ENCODE results near the gene FOXA3. TPM values are rescaled to one million over a fixed set of nuclear protein-coding genes. Genes with fewer than 3 reads are reported as not detected.

FOXA3 gene
- total RNA-seq, 4 donors from 2014 or later = not detected

- Histone ChIP-seq H3K4me3 (no peak overlapping the region), H3K27me3 (peaks cover 0 to 7% (median 0%) of the 10 kb centered on the region in 4 donors), H3K9me3 (no peaks in the 10 kb centered on the region), H3K36me3 (no peaks in the 10 kb centered on the region), H3K4me1 (no peaks in the 10 kb centered on the region), H3K27ac (replicated peaks in 1 of 4) (no peak overlapping the region)
- intact Hi-C loops (cut with DNase I) = no loop called here
- TF ChIP-seq POLR2AphosphoS5 (IDR thresholded peaks at IDR 0.05) (no peak), EP300 (IDR thresholded peaks at IDR 0.05) (no peak)
- WGBS = 82% methylated on average over 5 of the region's 5 CpGs
- no peak for DNase-seq (ENCODE audit: extremely low spot score)
These were observed 6.7 kb downstream of the FOXA3 start for GRCh38 chr19:45870798-45871197.

- Histone ChIP-seq H3K36me3 (no peaks in the 10 kb centered on the region), H3K27me3 (peaks cover 0 to under 1% (median 0%) of the 10 kb centered on the region in 4 donors), H3K9me3 (no peaks in the 10 kb centered on the region), H3K4me3 (no peak overlapping the region), H3K4me1 (peaks cover 9 to 12% (median 11%) of the 10 kb centered on the region in 4 donors), H3K27ac (replicated peaks in 1 of 4) (no peak overlapping the region)
- intact Hi-C loops (cut with DNase I) = no loop called here
- no peak for TF ChIP-seq EP300 (IDR thresholded peaks at IDR 0.05)
- no peak for TF ChIP-seq CTCF (IDR thresholded peaks at IDR 0.05)
- TF ChIP-seq POLR2AphosphoS5 (IDR thresholded peaks at IDR 0.05) = no peak
- TF ChIP-seq POLR2A (IDR thresholded peaks at IDR 0.05; ENCODE audit: low read depth) = no peak
- DNase-seq (ENCODE audit: extremely low spot score) = no peak
- 95% methylated on average over 21 of the region's 34 CpGs for WGBS
These were observed 8.2 kb downstream of the FOXA3 start for GRCh38 chr19:45872095-45872919.

GRCh38 chr19:45873219-45873772 is 9.2 kb downstream of the FOXA3 start:
- no peaks in the 10 kb centered on the region for H3K9me3 ChIP-seq
- H3K4me3 ChIP-seq = no peak overlapping the region
- no peak for DNase-seq (ENCODE audit: extremely low spot score)
- peaks cover 0 to 4% (median 0%) of the 10 kb centered on the region in 4 donors for H3K27me3 ChIP-seq
- WGBS = 87% methylated on average over 4 of the region's 7 CpGs
- intact Hi-C loops (cut with DNase I) = no loop called here
- H3K27ac ChIP-seq (replicated peaks in 1 of 4) = no peak overlapping the region
- peaks cover 9 to 15% (median 11%) of the 10 kb centered on the region in 4 donors for H3K4me1 ChIP-seq
- H3K36me3 ChIP-seq = no peaks in the 10 kb centered on the region
- TF ChIP-seq POLR2A (IDR thresholded peaks at IDR 0.05; ENCODE audit: low read depth) = no peak
- no peak for TF ChIP-seq EP300 (IDR thresholded peaks at IDR 0.05)
- TF ChIP-seq POLR2AphosphoS5 (IDR thresholded peaks at IDR 0.05) = no peak
- TF ChIP-seq CTCF (IDR thresholded peaks at IDR 0.05) = no peak

GRCh38 chr19:45874620-45874966 is 10.5 kb downstream of the FOXA3 start:
- no peak overlapping the region for H3K4me3 ChIP-seq
- 87% methylated on average over 7 of the region's 7 CpGs for WGBS
- no peak overlapping the region for H3K27ac ChIP-seq (replicated peaks in 1 of 4)
- H3K4me1 ChIP-seq = peaks cover 9 to 15% (median 11%) of the 10 kb centered on the region in 4 donors
- no peak for DNase-seq (ENCODE audit: extremely low spot score)
- no peaks in the 10 kb centered on the region for H3K36me3 ChIP-seq
- H3K9me3 ChIP-seq = no peaks in the 10 kb centered on the region
- peaks cover 0 to 10% (median 0%) of the 10 kb centered on the region in 4 donors for H3K27me3 ChIP-seq
- intact Hi-C loops (cut with DNase I) = no loop called here
- TF ChIP-seq CTCF (IDR thresholded peaks at IDR 0.05) (no peak), POLR2AphosphoS5 (IDR thresholded peaks at IDR 0.05) (no peak), POLR2A (IDR thresholded peaks at IDR 0.05; ENCODE audit: low read depth) (no peak), EP300 (IDR thresholded peaks at IDR 0.05) (no peak)

- intact Hi-C loops (cut with DNase I) = no loop called here
- WGBS = 72% methylated on average over 4 of the region's 4 CpGs
These were observed 12.0 kb downstream of the FOXA3 start for GRCh38 chr19:45876161-45876410.

More at GRCh38 chr19:45876161-45876410, 12.0 kb downstream of the FOXA3 start:
- H3K9me3 ChIP-seq = no peaks in the 10 kb centered on the region
- peaks cover 0 to 10% (median 0%) of the 10 kb centered on the region in 4 donors for H3K27me3 ChIP-seq
- TF ChIP-seq EP300 (IDR thresholded peaks at IDR 0.05) = no peak
- TF ChIP-seq POLR2A (IDR thresholded peaks at IDR 0.05; ENCODE audit: low read depth) = no peak
- TF ChIP-seq POLR2AphosphoS5 (IDR thresholded peaks at IDR 0.05) = no peak
- TF ChIP-seq CTCF (IDR thresholded peaks at IDR 0.05) = no peak
- peak overlapping the region in 2 of 4 donors; percentile 53 to 61 for H3K27ac ChIP-seq (replicated peaks in 1 of 4)
- peaks cover 9 to 15% (median 11%) of the 10 kb centered on the region in 4 donors for H3K4me1 ChIP-seq
- no peak for DNase-seq (ENCODE audit: extremely low spot score)
- H3K4me3 ChIP-seq = peak overlapping the region in 1 of 4 donors; percentile 36
- peaks cover 0 to 4% (median 0%) of the 10 kb centered on the region in 4 donors for H3K36me3 ChIP-seq
